Parathyroid adenoma (tissue), 2 donors: ENCODE data around the gene NCOA3.
A peak's percentile ranks its signal among the peaks of the same experiment; 100 is the strongest.
"Not testable (repeated sequence)": the region's sequence is repeated elsewhere in the genome, so short reads cannot be mapped to it uniquely, and the experiment has no call there.

Experiments used
- H2AFZ ChIP-seq: fragments of 300-600 bp; sonication (generic); one replicate; pipeline ENCODE4 v1.7.0; 2017; ENCODE audit warnings: antibody characterized with exemption, mild to moderate bottlenecking
- H3K27ac ChIP-seq: fragments of 300-600 bp; sonication (generic); one replicate; pipeline ENCODE4 v1.7.0; 2017
- H3K27me3 ChIP-seq: fragments of 300-600 bp; sonication (generic); one replicate; pipeline ENCODE4 v1.7.0; 2017; ENCODE audit warnings: low read length; ENCODE audit not compliant: control insufficient read depth, insufficient read depth
- H3K36me3 ChIP-seq: fragments of 300-600 bp; sonication (generic); one replicate; pipeline ENCODE4 v1.7.0; 2017; ENCODE audit warnings: low read length; ENCODE audit not compliant: control insufficient read depth, insufficient read depth
- H3K4me1 ChIP-seq: fragments of 300-600 bp; sonication (generic); one replicate; pipeline ENCODE4 v1.7.0; 2017; ENCODE audit warnings: control low read depth
- H3K4me2 ChIP-seq: fragments of 300-600 bp; sonication (generic); one replicate; pipeline ENCODE4 v1.7.0; 2017; ENCODE audit warnings: low read length
- H3K4me3 ChIP-seq: fragments of 300-600 bp; sonication (generic); one replicate; pipeline ENCODE4 v1.7.0; 2017; ENCODE audit warnings: low read depth, low read length
- H3K79me2 ChIP-seq: fragments of 300-600 bp; sonication (generic); one replicate; pipeline ENCODE4 v1.7.0; 2017; ENCODE audit warnings: control low read depth
- H3K9ac ChIP-seq: fragments of 300-600 bp; sonication (generic); one replicate; pipeline ENCODE4 v1.7.0; 2017; ENCODE audit warnings: mild to moderate bottlenecking
- H3K9me3 ChIP-seq: fragments of 300-600 bp; sonication (generic); one replicate; pipeline ENCODE4 v1.7.0; 2017; ENCODE audit warnings: low read length; ENCODE audit not compliant: control insufficient read depth
- CTCF ChIP-seq: fragments of 300-600 bp; sonication (generic); IDR thresholded peaks from one replicate; pipeline ENCODE4 v1.7.0; 2017; ENCODE audit warnings: antibody characterized with exemption, mild to moderate bottlenecking
- donor health status: primary hyperparathyroidism.

NCOA3 gene

GRCh38 chr20:47576516-47577033, 74.9 kb downstream of the NCOA3 start:
- no peak overlapping the region for H3K9ac ChIP-seq
- H3K79me2 ChIP-seq: peaks cover 17% of the 10 kb centered on the region
- H3K27me3 ChIP-seq: no peaks in the 10 kb centered on the region
- peak overlapping the region; percentile 41 for H3K27ac ChIP-seq
- peaks cover 20% of the 10 kb centered on the region for H3K4me1 ChIP-seq
- no peaks in the 10 kb centered on the region for H3K9me3 ChIP-seq
- H3K4me2 ChIP-seq: peak overlapping the region; percentile 50
- no peaks in the 10 kb centered on the region for H3K36me3 ChIP-seq
- no peak for TF ChIP-seq CTCF
- peak overlapping the region; percentile 4 for H3K4me3 ChIP-seq
- H2AFZ ChIP-seq: peak overlapping the region; percentile 19

GRCh38 chr20:47577314-47577713, 75.6 kb downstream of the NCOA3 start:
- no peak overlapping the region for H2AFZ ChIP-seq
- H3K27ac ChIP-seq: peak overlapping the region; percentile 41
- H3K36me3 ChIP-seq: no peaks in the 10 kb centered on the region
- no peak overlapping the region for H3K9ac ChIP-seq
- H3K4me2 ChIP-seq: no peak overlapping the region
- H3K4me3 ChIP-seq: no peak overlapping the region
- peaks cover 21% of the 10 kb centered on the region for H3K79me2 ChIP-seq
- no peak for TF ChIP-seq CTCF
- no peaks in the 10 kb centered on the region for H3K27me3 ChIP-seq
- peaks cover 20% of the 10 kb centered on the region for H3K4me1 ChIP-seq
- H3K9me3 ChIP-seq: no peaks in the 10 kb centered on the region

DNA sequence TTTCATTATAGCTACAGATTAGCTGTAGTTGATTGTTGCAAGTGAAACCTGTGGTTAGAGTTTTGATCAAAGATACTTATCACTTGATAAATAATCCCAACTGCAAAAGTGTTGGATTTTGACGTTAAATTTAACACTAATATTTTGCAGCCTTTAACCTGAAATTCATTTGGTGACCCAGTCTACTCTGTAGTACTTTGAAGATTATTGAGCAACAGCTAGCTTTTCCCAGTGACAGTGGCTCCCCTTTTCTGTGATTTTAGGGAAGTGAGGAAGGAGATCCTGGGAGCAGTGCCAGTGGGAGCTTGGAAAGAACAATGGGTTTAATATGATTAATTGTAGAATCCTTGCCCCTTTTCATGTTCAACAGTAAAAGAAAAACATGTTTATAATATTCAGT, 76.9 kb downstream of the NCOA3 start:
- Histone ChIP-seq H3K27me3 (no peaks in the 10 kb centered on the region), H3K79me2 (peaks cover 33% of the 10 kb centered on the region), H3K9me3 (no peaks in the 10 kb centered on the region), H3K4me3 (no peak overlapping the region), H3K36me3 (no peaks in the 10 kb centered on the region), H3K9ac (no peak overlapping the region), H3K27ac (no peak overlapping the region), H3K4me1 (peaks cover 20% of the 10 kb centered on the region), H2AFZ (no peak overlapping the region), H3K4me2 (no peak overlapping the region)
- no peak for TF ChIP-seq CTCF

DNA sequence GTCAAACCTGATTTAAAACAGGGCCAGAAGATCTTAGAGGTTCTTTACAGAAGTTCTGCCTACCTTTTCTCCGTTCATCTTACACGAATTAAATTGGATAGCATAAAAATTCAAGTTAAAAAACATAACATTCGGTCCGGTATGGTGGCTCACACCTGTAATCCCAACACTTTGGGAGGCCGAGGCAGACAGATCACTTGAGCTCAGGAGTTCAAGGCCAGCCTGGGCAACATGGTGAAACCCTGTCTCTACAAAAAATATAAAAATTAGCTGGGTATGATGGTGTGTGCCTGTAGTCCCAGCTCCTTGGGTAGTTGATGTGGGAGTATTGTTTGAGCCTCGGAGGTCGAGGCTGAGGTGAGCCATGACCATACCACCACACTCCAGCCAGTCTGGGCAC, 79.0 kb downstream of the NCOA3 start:
- not testable (repeated sequence) for H3K4me2 ChIP-seq, H3K27ac ChIP-seq, H3K4me3 ChIP-seq, H3K36me3 ChIP-seq, H3K27me3 ChIP-seq, H2AFZ ChIP-seq, H3K9ac ChIP-seq, H3K9me3 ChIP-seq
- Histone ChIP-seq H3K4me1 (peaks cover 16% of the 10 kb centered on the region), H3K79me2 (peaks cover 38% of the 10 kb centered on the region)

- peaks cover 38% of the 10 kb centered on the region for H3K79me2 ChIP-seq
Measured at GRCh38 chr20:47581090-47581489, 79.4 kb downstream of the NCOA3 start.

More at GRCh38 chr20:47581090-47581489, 79.4 kb downstream of the NCOA3 start:
- peaks cover 14% of the 10 kb centered on the region for H3K4me1 ChIP-seq
- no peak overlapping the region for H3K9ac ChIP-seq
- H3K4me3 ChIP-seq: no peak overlapping the region
- H3K9me3 ChIP-seq: no peaks in the 10 kb centered on the region
- H3K36me3 ChIP-seq: no peaks in the 10 kb centered on the region
- no peak overlapping the region for H2AFZ ChIP-seq
- H3K4me2 ChIP-seq: no peak overlapping the region
- no peaks in the 10 kb centered on the region for H3K27me3 ChIP-seq
- no peak for TF ChIP-seq CTCF
- no peak overlapping the region for H3K27ac ChIP-seq
